OCI-LY1 (cell line): ENCODE measurements around the gene NUMB.

Experiments
- CTCF ChIP-seq: fragments of 200-600 bp; sonication (generic), shearing (Covaris generic); IDR thresholded peaks from 2 replicates; pipeline ENCODE4 v1.5.1; 2017; ENCODE audit warnings: mild to moderate bottlenecking, antibody characterized with exemption, low read length, moderate library complexity, mixed read lengths
- EZH2 ChIP-seq: fragments of 200-600 bp; sonication (generic), shearing (Covaris generic); IDR thresholded peaks from 2 replicates; pipeline ENCODE4 v1.8.0; 2017; ENCODE audit warnings: borderline replicate concordance, mixed run types, mild to moderate bottlenecking, antibody characterized with exemption, low read length, moderate library complexity, mixed read lengths

- TF ChIP-seq CTCF (no peak), EZH2 (no peak)
Measured at GRCh38 chr14:73392329-73393257, 65.8 kb downstream of the NUMB start.
